HG02938 (cell line): ENCODE data around the gene SSTR5.

Experiments
- ATAC-seq: cut with Tn5 transposase; IDR thresholded peaks from one replicate; pipeline ENCODE4 v1.9.1; 2021; ENCODE audit warnings: mild to moderate bottlenecking, moderate library complexity; ENCODE audit not compliant: unreplicated experiment

SSTR5 gene

DNA sequence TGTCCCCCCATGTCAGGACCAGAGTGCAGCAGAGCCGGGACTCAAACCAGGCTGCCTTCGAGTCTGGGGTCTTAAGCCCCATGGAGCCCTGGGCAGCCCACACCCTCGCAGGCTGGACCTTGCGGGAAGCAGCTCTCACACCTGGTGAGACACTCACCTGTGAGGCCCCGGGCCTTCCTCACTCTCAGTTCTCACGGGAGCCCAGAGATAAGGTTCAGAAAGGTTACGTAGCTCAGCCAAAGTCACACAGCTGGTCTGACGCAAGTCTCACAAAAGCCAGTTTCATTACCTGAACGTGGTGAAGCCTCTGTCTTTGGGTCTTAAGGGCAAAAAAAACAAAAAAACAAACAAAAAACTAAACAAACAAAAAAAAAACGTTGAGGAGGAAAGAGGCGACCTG lies 32.8 kb upstream of the SSTR5 start:
- ATAC-seq, result no peak

DNA sequence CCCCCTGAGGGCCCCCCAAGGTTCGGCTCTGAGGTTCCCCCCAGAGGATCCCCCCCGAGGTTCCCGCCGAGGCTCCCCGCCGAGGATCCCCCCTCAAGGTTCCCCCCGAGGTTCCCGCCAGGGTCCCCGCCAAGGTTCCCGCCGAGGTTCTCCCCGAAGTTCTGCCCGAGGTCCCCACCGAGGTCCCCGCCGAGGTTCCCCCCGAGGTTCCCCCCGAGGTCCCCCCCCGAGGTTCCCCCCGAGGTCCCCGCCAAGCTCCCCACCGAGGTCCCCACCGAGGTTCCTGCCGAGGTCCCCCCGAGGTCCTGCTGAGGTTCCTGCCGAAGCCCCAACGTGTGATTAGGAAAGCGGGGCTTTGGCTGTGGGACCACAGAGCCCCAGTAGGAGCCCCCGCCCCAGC lies 32.2 kb upstream of the SSTR5 start:
- no peak for ATAC-seq

DNA sequence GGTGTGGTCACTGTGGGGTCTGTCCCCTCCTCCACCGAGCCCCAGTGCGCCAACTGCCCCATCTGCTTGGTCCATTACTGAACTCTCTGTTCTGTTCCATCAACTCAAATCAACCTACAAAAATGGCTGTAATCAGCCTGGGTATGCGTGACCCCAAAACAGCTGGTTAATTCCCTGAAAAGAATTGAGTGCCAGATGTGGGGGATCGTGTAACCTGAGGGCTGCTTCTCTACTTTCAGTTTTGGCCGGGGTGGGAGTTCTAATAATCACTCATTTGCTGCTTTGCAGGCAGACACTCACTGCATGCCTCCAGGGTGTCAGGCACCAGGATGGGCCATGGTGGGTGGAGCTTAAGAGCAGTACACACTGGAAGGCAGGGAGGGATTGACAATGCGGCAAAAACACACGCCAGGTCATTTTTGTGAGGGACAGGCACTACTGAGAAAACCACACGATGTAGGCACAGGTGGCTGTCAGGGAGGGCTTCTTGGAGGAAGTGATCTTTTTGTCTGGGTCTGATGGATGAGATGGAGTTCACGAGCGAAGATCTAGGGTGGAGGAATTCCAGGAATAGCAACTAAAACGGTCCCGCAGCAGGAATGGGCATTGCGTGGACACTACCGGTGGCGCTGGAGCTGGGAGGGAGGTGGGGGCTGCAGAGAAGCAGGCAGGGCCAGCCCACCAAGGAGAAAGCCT lies 30.4 kb upstream of the SSTR5 start:
- no peak for ATAC-seq

DNA sequence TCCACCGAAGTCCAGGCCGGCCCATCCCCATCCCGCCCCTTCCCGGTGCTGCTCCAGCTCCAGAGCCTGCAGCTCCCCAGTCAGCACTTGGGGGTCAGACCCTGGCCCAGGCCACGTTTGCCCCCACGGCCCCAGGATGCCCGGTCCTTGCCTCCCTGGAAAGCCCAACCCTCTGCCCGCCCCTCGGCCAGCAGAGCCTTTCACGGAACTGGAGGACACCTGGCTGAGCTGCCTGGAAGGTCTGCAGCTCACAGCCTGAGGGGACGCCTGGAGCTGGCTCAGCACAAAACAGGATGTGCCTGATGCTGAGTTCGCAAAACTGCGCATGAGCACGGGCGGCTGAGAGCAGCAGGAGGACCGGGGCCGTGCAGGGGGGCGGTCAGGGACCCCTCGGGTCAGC lies 29.7 kb upstream of the SSTR5 start:
- ATAC-seq, result no peak

DNA sequence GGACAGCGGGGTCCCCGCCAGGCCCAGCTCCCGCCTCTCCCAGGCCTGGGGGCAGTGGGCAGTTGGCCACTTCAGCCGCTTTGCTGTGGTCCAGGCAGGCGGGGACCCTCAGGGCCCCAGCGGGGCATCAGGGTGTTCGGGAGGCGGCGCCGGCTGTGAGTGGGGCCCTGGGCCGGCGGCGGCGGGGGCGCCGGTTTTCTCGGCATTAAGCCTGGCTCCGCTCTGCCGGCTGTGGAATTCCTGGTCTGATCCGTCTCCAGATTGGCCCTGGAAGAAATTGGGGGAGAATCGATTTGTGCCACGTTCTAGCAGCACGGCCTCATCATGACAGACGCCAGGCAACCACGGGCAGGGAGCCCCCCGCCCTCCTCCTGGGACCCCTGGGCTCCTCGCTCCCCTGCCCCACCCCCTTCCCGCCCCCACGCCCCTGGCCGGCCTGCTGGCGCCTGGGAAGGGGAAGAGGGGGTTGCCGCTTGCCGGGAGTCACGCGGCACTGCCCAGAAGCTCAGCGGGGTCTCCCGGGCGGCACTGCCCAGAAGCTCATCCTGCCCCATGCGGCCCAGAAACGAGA lies 28.6 kb upstream of the SSTR5 start:
- ATAC-seq, result no peak

DNA sequence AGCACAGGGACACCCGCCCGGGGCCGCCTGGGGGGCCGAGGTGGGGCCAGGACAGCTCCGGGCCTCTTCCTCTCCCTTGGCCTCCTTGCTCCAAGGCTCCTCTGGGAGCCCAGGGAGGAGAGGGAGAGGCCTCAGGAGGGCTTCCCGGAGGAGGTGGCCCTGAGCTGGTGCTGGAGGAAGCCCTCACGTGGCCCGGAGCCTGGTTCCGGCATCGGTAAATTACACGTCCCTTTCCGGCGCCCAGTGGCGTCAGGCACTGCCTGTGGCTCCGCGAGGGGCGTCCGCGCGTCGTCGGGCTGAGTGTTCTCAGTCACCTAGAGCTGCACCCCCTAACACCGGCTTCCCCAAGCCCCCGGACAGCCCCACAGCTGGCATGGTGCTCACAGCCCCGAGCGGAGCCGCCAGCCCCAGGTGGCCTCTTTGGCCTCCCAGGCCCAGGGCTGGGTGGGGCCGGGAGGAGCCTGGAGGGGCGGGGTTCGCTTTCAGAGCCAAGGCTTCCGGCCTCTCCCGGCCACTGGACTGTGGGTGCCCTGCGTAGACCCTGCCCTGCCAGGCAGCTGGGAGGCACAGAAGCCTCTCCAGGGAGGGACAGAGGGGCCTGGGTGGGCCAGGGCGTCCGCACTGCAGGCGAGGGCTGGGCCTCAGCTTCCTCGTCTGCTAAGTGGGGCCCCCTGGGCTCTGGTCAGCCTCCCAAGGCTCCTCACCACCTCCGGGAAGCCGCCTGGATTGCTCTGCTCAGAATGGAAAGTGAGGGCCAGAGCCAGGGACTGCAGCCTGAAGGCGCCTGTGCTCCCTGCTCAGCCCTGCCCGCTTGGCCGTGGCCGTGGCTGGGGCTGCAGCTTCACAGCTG lies 27.9 kb upstream of the SSTR5 start:
- ATAC-seq, result no peak

DNA sequence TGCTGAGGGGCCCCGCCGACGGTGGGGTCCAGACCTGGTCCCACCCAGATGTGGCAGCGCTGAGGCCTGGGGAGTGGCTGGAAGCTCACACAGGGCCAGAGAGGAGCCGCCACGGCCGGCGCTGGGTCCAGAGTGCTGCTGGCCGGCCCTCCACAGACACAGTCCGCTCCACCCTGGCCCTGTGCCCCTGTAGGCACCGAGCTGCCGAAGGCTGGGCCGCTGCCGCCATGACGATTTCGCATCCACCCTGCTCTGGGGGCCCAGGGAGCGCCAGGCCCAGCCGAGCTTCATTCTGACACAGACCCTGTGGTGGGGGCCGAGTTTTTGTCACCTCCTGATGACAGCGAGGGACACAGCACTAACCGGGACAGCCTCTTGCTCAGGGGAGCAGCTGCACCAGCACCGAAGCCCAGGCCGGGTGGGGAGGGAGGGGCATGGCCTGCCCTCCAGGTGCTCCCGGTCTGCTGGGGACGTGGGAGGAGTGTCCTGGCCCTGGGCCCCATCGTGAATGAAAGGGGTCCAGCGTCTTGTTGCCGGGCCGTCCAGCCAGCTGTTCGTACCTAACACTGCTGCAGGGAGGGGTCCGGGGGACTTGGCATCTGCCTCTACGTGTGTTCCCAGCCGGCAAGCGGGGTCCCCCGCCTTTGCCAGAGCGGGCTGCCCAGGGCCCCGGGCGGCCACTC lies 27.1 kb upstream of the SSTR5 start:
- no peak for ATAC-seq

DNA sequence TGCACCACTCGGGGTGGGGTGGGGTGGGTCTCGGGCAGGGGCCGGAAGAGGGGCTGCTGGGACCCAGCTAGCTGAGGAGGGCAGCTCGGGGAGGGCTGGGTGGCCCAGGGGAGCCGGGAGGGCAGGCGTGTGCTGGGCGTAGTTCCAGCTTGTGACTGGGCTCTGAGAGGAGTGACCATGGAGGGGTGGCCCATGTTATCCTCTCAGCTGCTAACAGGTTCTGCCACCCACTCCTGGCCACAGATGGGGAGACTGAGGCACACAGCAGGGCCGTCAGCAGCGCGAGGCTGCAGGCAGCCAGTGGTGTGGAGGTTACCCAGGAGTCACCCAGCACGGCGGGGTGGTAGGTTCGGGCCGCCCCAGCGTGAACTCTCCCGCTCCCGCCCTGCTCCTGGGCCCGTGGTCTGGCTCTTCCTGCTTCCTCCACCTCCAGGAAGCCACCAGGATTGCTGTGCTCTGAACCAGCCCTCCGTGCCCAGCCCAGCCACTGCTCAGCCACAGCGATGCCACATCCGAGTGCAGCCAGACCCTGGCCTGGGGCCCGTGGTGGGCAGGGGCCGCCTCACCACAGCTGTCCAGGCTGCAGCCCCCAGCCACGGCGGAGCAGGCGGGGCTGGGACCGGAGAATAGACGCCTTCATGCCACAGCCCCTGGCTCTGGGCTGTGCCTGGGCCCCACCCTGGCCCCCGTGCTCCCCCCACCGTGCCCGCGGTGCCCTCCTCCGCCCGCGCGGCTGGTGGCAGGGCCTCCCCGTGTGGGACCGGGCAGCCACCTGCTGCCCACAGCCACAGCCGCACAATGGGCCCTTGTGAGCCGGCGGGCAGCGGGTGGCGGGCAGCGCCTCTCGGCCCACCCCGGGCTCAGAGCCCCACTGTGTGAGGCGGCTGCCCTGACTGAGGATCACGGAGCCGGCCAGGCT lies 26.3 kb upstream of the SSTR5 start:
- no peak for ATAC-seq

DNA sequence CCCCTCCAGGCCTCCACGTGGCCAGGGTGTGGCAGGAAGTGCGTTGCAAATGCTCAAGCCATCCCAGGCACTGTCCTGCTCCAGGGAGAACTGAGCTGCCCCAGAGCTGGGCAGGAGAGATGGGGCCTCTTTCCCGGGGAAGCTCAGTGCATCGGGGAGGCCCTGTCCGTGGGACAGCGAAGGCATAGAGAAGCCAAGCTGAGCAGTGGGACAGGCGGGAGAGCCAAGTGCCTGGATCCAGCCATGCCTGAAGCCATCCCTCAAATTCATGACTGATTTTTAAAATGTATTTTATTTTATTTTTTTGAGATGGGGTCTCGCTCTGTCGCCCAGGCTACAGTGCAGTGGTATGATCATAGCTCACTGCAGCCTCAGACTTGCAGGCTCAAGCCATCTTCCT lies 25.4 kb upstream of the SSTR5 start:
- ATAC-seq, result no peak

DNA sequence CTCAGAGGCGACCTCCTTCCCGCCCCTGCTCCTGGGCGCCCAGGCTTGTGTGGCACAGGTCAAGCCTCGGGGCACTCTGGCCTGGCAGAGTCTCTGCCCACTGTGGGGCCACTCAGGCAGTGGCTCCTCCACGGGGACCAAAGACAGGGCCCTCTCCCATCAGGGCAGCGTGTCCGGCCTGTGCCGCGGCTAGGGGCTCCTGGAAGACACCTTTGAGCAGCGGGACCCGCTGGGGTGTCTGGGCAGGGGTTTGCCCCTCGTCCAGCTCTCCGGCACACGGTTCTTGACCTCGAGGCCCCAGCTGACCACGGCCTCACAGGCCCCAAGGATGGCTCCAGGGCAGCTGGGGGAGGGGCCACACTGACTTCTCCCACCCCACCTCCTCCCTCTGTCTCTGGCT lies 24.7 kb upstream of the SSTR5 start:
- ATAC-seq, result no peak

DNA sequence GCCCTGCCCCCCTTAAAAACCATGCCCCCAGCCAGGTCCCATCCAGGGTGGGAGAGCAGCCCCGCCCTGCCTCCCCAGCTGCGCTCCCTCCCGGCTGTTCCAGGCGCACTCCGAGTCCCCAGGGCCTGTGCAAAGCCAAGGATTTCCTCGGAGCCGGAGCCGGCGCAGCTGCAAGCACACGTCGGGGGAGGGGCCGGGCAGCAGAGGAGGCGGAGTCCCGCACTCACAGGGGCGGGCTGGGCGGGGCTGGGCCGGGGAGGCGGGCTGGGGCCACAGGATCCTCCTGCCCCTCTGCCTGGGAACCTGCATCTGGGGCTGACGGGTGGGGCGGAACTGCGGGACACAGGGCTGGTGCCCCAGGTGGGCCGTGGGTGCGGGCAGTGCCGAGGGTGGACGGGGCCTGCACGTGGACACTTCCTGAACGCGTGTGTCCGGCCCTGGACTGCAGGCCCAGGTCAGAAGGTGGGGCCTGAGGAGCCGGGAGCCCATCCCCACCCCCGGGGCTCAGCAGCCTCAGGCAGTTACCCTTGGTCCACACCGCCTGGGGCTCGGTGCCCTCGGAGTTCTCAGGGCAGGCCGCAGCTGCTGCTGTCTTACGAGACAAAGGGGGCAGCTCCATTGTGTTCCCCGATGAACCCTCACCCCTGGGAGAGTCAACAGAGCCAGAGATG lies 24.0 kb upstream of the SSTR5 start:
- ATAC-seq, result no peak

DNA sequence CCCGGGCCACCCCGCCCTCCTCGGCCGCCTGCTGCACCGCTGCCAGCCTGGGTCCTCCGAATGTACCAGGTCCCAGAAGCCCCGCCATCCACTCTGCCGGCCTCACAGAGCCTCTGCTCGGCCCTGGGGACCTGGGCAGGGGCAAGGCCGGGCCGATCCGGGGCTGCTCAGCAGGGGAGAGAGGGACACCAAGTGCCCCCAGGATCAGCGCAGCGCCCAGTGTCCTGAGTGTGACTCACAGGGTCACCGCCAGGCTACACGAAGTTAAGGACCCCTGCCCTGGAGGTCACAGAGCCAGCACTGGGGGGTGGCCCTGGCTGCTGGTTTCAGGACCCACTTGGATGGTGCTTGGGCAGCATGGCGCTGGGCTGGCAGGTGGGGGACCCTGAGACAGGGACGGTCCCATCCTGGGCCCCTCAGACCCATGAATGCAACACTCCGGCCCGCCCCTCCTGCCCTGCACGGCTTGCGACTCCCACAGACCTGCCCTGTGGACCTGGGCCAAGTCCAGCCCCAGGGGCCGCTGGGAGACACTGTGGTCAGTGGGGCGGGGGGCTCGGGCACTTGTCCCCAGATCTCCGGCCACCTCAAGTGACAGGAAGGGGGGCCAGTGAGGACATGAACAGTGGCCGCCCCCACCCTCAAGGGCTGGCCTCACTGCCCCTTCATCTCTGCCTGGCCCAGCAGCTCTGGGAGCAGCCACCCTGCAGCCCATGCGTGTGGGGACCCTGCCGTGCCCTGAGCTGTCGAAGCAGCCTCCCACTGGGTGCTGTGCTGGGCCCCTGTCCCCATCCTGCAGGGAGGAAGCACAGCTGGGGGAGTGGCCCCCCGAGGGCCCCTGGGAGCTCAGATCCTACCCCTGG lies 23.2 kb upstream of the SSTR5 start:
- no peak for ATAC-seq

DNA sequence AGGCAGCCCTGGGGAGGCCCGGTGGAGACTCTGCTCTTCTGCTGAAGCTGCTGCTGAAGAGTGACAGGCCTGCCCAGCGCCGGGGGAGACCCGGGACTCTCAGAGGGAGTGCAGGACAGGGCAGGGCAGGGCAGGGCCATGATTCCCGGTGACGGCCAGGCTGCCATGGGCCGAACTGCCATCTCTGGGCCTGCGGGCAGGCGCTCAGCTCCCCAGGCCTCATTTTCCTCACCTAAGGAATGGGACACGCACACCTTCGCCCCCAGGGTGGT lies 22.6 kb upstream of the SSTR5 start:
- ATAC-seq, result no peak

DNA sequence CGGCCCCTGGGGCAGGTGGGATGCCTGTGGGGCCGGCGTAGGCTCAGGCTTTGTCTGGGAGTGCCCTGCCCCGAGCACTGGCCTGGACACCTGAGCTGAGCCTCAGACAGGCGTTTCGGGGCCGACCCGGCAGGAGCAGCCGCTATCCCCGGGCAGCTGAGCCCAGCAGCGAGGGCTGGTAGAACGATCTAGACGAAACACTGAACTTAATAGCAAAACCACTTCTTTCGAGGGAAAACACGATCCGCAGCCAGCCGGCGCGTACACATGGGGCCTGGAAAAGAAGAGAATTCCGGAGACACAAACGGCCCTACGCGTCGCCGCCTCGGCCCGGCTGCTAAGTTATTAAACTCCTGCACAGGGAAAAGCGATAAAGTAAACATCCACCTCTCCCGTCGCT lies 22.0 kb upstream of the SSTR5 start:
- ATAC-seq, result no peak

DNA sequence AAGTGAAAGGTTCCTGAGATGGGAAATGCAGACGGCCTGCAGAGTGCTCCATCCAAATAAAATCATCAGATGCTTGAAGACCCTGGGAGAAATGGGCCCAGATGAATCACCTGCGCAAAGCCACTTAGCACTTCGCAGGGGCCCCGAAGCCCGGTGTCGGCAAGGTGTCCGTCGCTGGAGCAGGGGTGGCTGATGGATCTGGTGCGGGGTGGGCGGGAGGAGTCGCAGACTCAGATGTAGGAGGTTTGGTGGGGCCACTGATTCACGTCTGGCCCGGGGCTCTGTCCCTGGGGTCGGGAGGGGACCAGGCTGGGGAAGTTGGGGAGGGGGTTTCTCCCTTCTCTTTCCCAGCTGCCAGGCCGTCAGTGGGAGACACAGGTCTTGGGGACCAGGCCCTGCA lies 21.6 kb upstream of the SSTR5 start:
- ATAC-seq, result no peak

DNA sequence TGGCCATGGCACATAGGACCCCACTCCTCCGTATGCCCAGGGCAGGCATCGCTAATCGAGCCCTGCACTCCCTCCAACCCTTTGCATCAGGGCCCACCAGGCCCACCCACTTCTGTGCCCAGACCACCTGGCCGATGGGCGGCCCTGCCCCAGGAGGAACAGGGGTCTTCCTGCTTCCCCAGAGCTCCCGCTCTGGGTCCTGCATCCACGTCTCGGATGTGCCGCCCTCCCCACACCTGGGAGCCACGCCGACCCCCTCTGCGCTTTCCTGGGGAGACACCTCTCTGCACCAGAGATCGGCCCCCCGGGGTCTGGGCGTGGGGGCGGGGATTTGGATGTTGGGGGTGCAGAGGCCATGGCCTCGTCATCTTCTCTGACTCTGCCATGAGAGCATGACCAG lies 21.1 kb upstream of the SSTR5 start:
- ATAC-seq, result no peak

DNA sequence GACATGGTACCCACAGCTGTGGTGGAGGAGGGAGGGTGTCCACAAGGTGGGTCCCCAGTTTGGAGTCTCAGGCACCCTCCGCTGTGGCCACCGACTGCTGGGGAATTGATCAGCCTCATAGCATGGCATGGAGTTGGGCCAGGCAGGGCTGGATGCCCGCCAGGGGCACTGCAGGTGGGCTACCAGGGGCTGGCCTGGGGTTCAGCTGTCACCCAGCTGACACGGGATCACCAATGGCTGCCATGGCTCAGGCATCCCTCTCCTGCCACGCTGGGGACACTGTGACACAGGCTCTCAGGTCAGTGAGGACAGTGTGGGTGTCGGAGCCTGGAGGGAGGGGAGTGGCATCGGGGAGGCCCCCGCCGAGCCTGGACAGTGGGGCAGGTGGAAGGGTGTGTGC lies 19.8 kb upstream of the SSTR5 start:
- ATAC-seq, result no peak

DNA sequence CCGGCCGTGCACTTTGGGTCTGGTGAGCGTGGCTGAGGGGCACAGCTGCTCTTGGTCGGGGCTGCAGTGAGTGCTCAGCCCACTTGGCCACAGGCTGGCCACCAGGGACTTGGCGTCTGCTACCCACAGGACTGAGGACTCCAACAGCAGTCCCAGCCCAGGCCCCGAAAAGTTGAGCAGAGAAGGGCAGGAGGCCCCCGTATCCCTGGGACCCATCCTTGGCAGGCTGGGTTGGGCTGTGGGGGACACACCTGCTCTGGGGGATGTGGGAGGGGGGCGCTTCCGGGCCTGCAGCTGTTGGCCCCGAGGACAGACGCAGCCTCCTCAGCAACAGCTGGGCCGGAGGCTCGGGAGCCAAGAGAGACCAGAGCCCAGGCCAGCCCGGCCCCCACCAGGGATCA lies 19.4 kb upstream of the SSTR5 start:
- ATAC-seq, result no peak

DNA sequence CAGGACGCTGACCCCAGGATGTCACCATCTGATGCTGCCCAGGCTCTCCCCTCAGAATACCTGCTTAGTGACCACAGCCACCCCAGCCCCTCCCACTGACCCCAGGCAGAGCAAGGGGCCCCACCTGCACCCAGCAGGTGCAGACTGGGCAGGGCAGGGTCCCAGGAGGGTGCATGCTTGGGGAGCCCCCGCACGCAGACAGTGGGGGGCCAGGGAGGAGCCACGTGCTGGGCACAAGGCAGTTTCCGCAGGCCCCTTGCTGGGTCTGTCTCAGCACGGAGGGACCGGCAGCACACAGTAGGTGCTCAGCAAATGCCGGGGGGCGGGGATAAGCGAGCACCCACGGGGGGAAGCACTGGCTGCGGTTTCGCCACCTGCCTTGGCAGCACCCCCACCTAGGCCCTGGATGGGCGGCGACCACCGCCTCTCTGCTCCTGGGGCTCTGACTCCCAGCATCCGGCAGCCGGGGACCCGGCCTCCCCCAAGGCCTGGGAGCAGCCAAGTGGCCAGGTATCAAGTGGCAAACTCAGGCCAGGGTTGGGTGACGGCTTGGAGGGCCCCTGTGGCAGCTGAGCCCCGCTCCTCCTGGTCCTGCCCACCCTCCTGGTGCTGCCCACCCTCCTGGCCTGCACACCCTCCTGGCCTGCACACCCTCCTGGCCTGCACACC lies 18.7 kb upstream of the SSTR5 start:
- no peak for ATAC-seq
